HG02973 (cell line): Measurements from ENCODE around the gene ZNF160.

Experiments
- ATAC-seq: cut with Tn5 transposase; IDR thresholded peaks from one replicate; pipeline ENCODE4 v1.9.1; 2021; ENCODE audit warnings: moderate library complexity; ENCODE audit not compliant: unreplicated experiment

Gene ZNF160

GRCh38 chr19:53094754-53095575, 8.3 kb downstream of the ZNF160 start:
- no peak for ATAC-seq

GRCh38 chr19:53092723-53093122, 10.5 kb downstream of the ZNF160 start:
- ATAC-seq: no peak

GRCh38 chr19:53091413-53092254, 11.6 kb downstream of the ZNF160 start:
- ATAC-seq: no peak

- ATAC-seq: no peak
Observed at GRCh38 chr19:53088091-53088490, 15.1 kb downstream of the ZNF160 start.

GRCh38 chr19:53086949-53087348, 16.3 kb downstream of the ZNF160 start:
- no peak for ATAC-seq

GRCh38 chr19:53085496-53085895, 17.7 kb downstream of the ZNF160 start:
- no peak for ATAC-seq

- no peak for ATAC-seq
Observed at GRCh38 chr19:53082929-53083328, 20.3 kb downstream of the ZNF160 start.

- ATAC-seq: no peak
Observed at GRCh38 chr19:53079313-53079924, 23.8 kb downstream of the ZNF160 start.

GRCh38 chr19:53078668-53079067, 24.6 kb downstream of the ZNF160 start:
- ATAC-seq: no peak

- no peak for ATAC-seq
Observed at GRCh38 chr19:53076984-53077383, 26.2 kb downstream of the ZNF160 start.

GRCh38 chr19:53068834-53069233, 34.4 kb downstream of the ZNF160 start:
- no peak for ATAC-seq

- no peak for ATAC-seq
Observed at GRCh38 chr19:53068199-53068598, 35.0 kb downstream of the ZNF160 start.

GRCh38 chr19:53057904-53058580, 45.2 kb downstream of the ZNF160 start:
- no peak for ATAC-seq

- ATAC-seq: no peak
Observed at GRCh38 chr19:53055117-53055516, 48.1 kb downstream of the ZNF160 start.

- ATAC-seq: no peak
Observed at GRCh38 chr19:53047379-53047778, 55.8 kb downstream of the ZNF160 start.

GRCh38 chr19:53045536-53045935, 57.7 kb downstream of the ZNF160 start:
- ATAC-seq: no peak

- no peak for ATAC-seq
Observed at GRCh38 chr19:53041366-53041765, 61.9 kb downstream of the ZNF160 start.

- ATAC-seq: no peak
Observed at GRCh38 chr19:53037101-53038097, 65.8 kb downstream of the ZNF160 start.

GRCh38 chr19:53034948-53035675, 68.1 kb downstream of the ZNF160 start:
- ATAC-seq: no peak
